Fibroblast of lung (primary cell): ENCODE results near the gene C22orf23. TPM values are rescaled to one million over a fixed set of nuclear protein-coding genes. Genes with fewer than 3 reads are reported as not detected.

ENCODE experiments used
- DNase-seq, 2 donors: peaks; one replicate each; pipeline versions ENCODE4 v3.0.0 to v3.0.0-alpha.2; 2010; ENCODE audit warnings: low read depth in 2 of 2
- H2AFZ ChIP-seq: 2 replicates; pipeline ENCODE4 v1.5.1; 2012; ENCODE audit warnings: low read length, control low read depth, inconsistent platforms
- H3K27ac ChIP-seq: 2 replicates; pipeline ENCODE4 v1.5.1; 2011; ENCODE audit warnings: low read length, control low read depth; ENCODE audit not compliant: insufficient read depth
- H3K27me3 ChIP-seq: 2 replicates; pipeline ENCODE4 v1.5.1; 2011; ENCODE audit warnings: mild to moderate bottlenecking, low read length; ENCODE audit not compliant: control insufficient read depth, insufficient read depth
- H3K36me3 ChIP-seq: 2 replicates; pipeline ENCODE4 v1.5.1; 2011; ENCODE audit warnings: low read length; ENCODE audit not compliant: control insufficient read depth, insufficient read depth
- H3K4me1 ChIP-seq: 2 replicates; pipeline ENCODE4 v1.5.1; 2011; ENCODE audit warnings: low read length; ENCODE audit not compliant: control insufficient read depth, insufficient read depth; ENCODE audit errors: extremely low read depth
- H3K4me2 ChIP-seq: 2 replicates; pipeline ENCODE4 v1.5.1; 2011; ENCODE audit warnings: low read length, control low read depth; ENCODE audit not compliant: insufficient read depth; ENCODE audit errors: extremely low read depth
- H3K4me3 ChIP-seq, 4 experiments: fragments of 200-600 bp in 1 of 4; sonication (generic) in 1 of 4; replicated peaks in 1 of 4; 2 replicates each; pipeline ENCODE4 v1.5.1; 2011 to 2016; ENCODE audit warnings: low read length in 4 of 4, low read depth in 3 of 4, mild to moderate bottlenecking in 3 of 4, control low read depth in 2 of 4, inconsistent platforms in 1 of 4, mixed read lengths in 1 of 4; ENCODE audit not compliant: insufficient read depth in 1 of 4; ENCODE audit errors: control extremely low read depth in 1 of 4
- H3K79me2 ChIP-seq: 2 replicates; pipeline ENCODE4 v1.5.1; 2012; ENCODE audit warnings: mild to moderate bottlenecking, low read length, inconsistent platforms; ENCODE audit not compliant: control insufficient read depth, insufficient read depth
- H3K9ac ChIP-seq: 2 replicates; pipeline ENCODE4 v1.5.1; 2011; ENCODE audit warnings: mild to moderate bottlenecking, low read length, control low read depth; ENCODE audit not compliant: insufficient read depth
- H3K9me3 ChIP-seq: 2 replicates; pipeline ENCODE4 v1.5.1; 2012; ENCODE audit warnings: low read depth, low read length; ENCODE audit not compliant: control insufficient read depth, insufficient read depth
- H4K20me1 ChIP-seq: 2 replicates; pipeline ENCODE4 v1.5.1; 2011; ENCODE audit warnings: low read length; ENCODE audit not compliant: control insufficient read depth, insufficient read depth; ENCODE audit errors: extremely low read depth
- CTCF ChIP-seq, 2 donors: IDR thresholded peaks in 1 of 2; conservative IDR thresholded peaks in 1 of 2; 1 replicate in 1 of 2; 2 replicates in 1 of 2; pipeline ENCODE4 v1.5.1; 2011 to 2012; ENCODE audit warnings: low read length in 2 of 2, control low read depth in 1 of 2, inconsistent platforms in 1 of 2, low read depth in 1 of 2, mild to moderate bottlenecking in 1 of 2
- EZH2 ChIP-seq: IDR thresholded peaks from 2 replicates; pipeline ENCODE4 v1.5.1; 2012; ENCODE audit warnings: low read length, control low read depth, mild to moderate bottlenecking; ENCODE audit errors: missing control alignments
- polyA plus RNA-seq, 2 donors: library from polyadenylated mRNA; depleted of rRNA in 1 of 2; stranded (reverse) in 1 of 2; unstranded in 1 of 2; fragments of >200 nt; gene quantifications; 2 replicates each; pipeline ENCODE4 v1.2.1, GENCODE V29; 2011 to 2012; ENCODE audit warnings: missing spikeins in 1 of 2
- total RNA-seq: library from RNA; depleted of rRNA; stranded (reverse); fragments of >200 nt; gene quantifications from 2 replicates; pipeline ENCODE4 v1.2.1, GENCODE V29; 2014

The C22orf23 gene
- total and polyA plus RNA-seq, 2 donors (not counting 1 experiment from before 2014, with no cell fraction given), result 0.17 to 0.37 TPM

- Histone ChIP-seq H3K27ac (no peak overlapping the region), H3K4me1 (peaks cover 18% of the 10 kb centered on the region)
- TF ChIP-seq CTCF (conservative IDR thresholded peaks at IDR 0.05 in 1 of 2, IDR thresholded peaks at IDR 0.05 in 1 of 2; ENCODE audit: low read depth in 1 of 2, low read length in 2 of 2), result no peak
- TF ChIP-seq EZH2, result no peak
These were observed 41.7 kb downstream of the C22orf23 start for GRCh38 chr22:37911697-37912096.

GRCh38 chr22:37910890-37911672 is 42.3 kb downstream of the C22orf23 start:
- Histone ChIP-seq H3K27ac (no peak overlapping the region), H3K9me3 (no peaks in the 10 kb centered on the region), H3K9ac (peak overlapping the region; percentile 2), H4K20me1 (no peaks in the 10 kb centered on the region), H3K36me3 (peaks cover 10% of the 10 kb centered on the region), H3K4me3 (no peak overlapping the region), H3K27me3 (no peaks in the 10 kb centered on the region), H2AFZ (no peak overlapping the region), H3K79me2 (peaks cover 33% of the 10 kb centered on the region), H3K4me2 (no peak overlapping the region), H3K4me1 (peaks cover 18% of the 10 kb centered on the region)
- no peak for TF ChIP-seq EZH2
- TF ChIP-seq CTCF (conservative IDR thresholded peaks at IDR 0.05 in 1 of 2, IDR thresholded peaks at IDR 0.05 in 1 of 2; ENCODE audit: low read depth in 1 of 2, low read length in 2 of 2), result no peak
- DNase-seq, result no peak

More at GRCh38 chr22:37911697-37912096, 41.7 kb downstream of the C22orf23 start:
- no peak for DNase-seq
- H3K79me2 ChIP-seq, result peaks cover 30% of the 10 kb centered on the region
- H3K9me3 ChIP-seq, result no peaks in the 10 kb centered on the region
- H3K27me3 ChIP-seq, result no peaks in the 10 kb centered on the region
- no peak overlapping the region for H3K4me2 ChIP-seq
- H3K4me3 ChIP-seq, result no peak overlapping the region
- no peak overlapping the region for H2AFZ ChIP-seq
- H4K20me1 ChIP-seq, result no peaks in the 10 kb centered on the region
- H3K36me3 ChIP-seq, result peaks cover 14% of the 10 kb centered on the region
- H3K9ac ChIP-seq, result no peak overlapping the region

GRCh38 chr22:37909766-37910165 is 43.6 kb downstream of the C22orf23 start:
- Histone ChIP-seq H3K4me2 (no peak overlapping the region), H3K9ac (no peak overlapping the region)

More at GRCh38 chr22:37909766-37910165, 43.6 kb downstream of the C22orf23 start:
- Histone ChIP-seq H3K4me3 (no peak overlapping the region), H3K27ac (no peak overlapping the region), H2AFZ (no peak overlapping the region), H3K27me3 (no peaks in the 10 kb centered on the region), H3K9me3 (no peaks in the 10 kb centered on the region), H4K20me1 (no peaks in the 10 kb centered on the region), H3K4me1 (peaks cover 26% of the 10 kb centered on the region), H3K36me3 (peaks cover 10% of the 10 kb centered on the region), H3K79me2 (peaks cover 33% of the 10 kb centered on the region)
- DNase-seq, result no peak
- TF ChIP-seq CTCF (conservative IDR thresholded peaks at IDR 0.05 in 1 of 2, IDR thresholded peaks at IDR 0.05 in 1 of 2; ENCODE audit: low read depth in 1 of 2, low read length in 2 of 2), result no peak
- no peak for TF ChIP-seq EZH2
